ENCODE results near the gene ZNF556. TPM values are rescaled to one million over a fixed set of nuclear protein-coding genes. Genes with fewer than 3 reads are reported as not detected.

The ZNF556 gene
- total RNA-seq, 2 experiments from 2014 or later: not detected

- ATAC-seq (no peak), DNase-seq (no peak)
- Mint-ChIP-seq H3K4me3 (no peak overlapping the region), H3K4me1 (peaks cover 10% of the 10 kb centered on the region), H3K27me3 (no peaks in the 10 kb centered on the region), H3K36me3 (ENCODE audit: low read depth) (peaks cover 57% of the 10 kb centered on the region), H3K27ac (no peak overlapping the region), H3K9me3 (ENCODE audit: low read depth) (peaks cover 17% of the 10 kb centered on the region)
- CTCF ChIA-PET: no interaction called here
- POLR2A ChIA-PET: no interaction called here
- intact Hi-C loops (cut with DNase I, micrococcal nuclease): no loop called here
These were observed 50.4 kb downstream of the ZNF556 start for GRCh38 chr19:2917275-2918184.

DNA sequence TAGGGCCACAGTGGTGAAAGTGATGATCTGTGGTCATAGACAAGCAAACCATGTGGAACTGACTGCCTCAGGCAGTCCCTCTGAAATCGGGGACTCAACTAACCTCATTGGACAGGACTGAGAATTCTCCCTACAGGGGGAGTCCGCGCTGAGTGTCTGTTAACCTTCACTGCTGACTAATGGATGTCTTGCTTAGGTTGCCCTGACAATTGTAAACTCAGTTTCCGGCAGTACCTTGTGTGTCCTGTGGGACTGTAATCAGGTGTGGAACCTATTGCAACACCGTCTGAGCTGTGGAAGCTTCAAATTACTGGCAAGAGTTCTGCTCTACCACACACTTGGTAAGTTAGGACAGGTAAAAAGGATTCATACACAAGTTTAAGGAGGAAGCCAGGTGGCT, 55.9 kb downstream of the ZNF556 start:
- CTCF ChIA-PET: interaction anchor here (1.0 to 2.7 kb wide), 3 partner anchors 28 to 82 kb away, joined by 3 to 11 read pairs (median 8); partner anchors contain the start of gene ZNF555
- Mint-ChIP-seq H3K27me3 (no peaks in the 10 kb centered on the region), H3K4me3 (no peak overlapping the region), H3K4me1 (no peaks in the 10 kb centered on the region), H3K9me3 (ENCODE audit: low read depth) (peaks cover 2% of the 10 kb centered on the region), H3K27ac (no peak overlapping the region), H3K36me3 (ENCODE audit: low read depth) (peaks cover 14% of the 10 kb centered on the region)
- ATAC-seq (no peak), DNase-seq (no peak)
- POLR2A ChIA-PET: no interaction called here
- intact Hi-C loops (cut with DNase I, micrococcal nuclease): no loop called here

DNA sequence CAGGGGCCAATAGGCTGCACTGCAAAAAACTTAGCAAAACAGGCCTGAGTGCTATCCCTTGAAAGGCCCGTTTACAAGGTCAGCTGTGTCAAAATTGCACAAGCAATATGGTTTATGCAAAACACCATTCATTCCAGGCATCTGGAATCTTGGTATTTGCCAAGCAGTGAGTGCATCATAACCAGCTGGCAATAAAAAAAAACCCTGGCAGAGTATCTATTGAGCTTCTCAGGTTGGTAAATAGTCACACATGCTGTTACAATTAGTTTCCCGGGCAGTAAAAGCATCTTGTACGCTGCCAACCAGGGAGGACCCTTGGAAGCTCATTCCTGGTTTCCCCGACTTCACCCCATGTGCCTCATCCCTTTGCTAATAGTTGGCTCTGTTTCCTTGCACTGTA, 56.4 kb downstream of the ZNF556 start:
- H3K4me1 Mint-ChIP-seq: no peaks in the 10 kb centered on the region
- H3K27ac Mint-ChIP-seq: no peak overlapping the region
- ATAC-seq (no peak), DNase-seq (no peak)
- H3K9me3 Mint-ChIP-seq (ENCODE audit: low read depth): no peaks in the 10 kb centered on the region
- no peak overlapping the region for H3K4me3 Mint-ChIP-seq
- peaks cover 11% of the 10 kb centered on the region for H3K36me3 Mint-ChIP-seq (ENCODE audit: low read depth)
- intact Hi-C loops (cut with DNase I, micrococcal nuclease): no loop called here
- no peaks in the 10 kb centered on the region for H3K27me3 Mint-ChIP-seq
- ChIA-PET POLR2A (no interaction called here), CTCF (interaction anchor here (0.6 to 2.7 kb wide), 6 partner anchors 24 to 275 kb away, joined by 3 to 11 read pairs (median 3); partner anchors contain the start of genes ZNF555 and ZNF556)

GRCh38 chr19:2926341-2927031, 59.4 kb downstream of the ZNF556 start:
- no peak for ATAC-seq
- H3K27ac Mint-ChIP-seq: no peak overlapping the region
- H3K36me3 Mint-ChIP-seq (ENCODE audit: low read depth): peaks cover 9% of the 10 kb centered on the region

GRCh38 chr19:2927032-2927430, 59.9 kb downstream of the ZNF556 start:
- POLR2A ChIA-PET: no interaction called here

More at GRCh38 chr19:2926341-2927031, 59.4 kb downstream of the ZNF556 start:
- intact Hi-C loops (cut with DNase I, micrococcal nuclease): no loop called here
- no peaks in the 10 kb centered on the region for H3K4me1 Mint-ChIP-seq
- ChIA-PET CTCF (no interaction called here), POLR2A (no interaction called here)
- H3K27me3 Mint-ChIP-seq: no peaks in the 10 kb centered on the region
- peaks cover 7% of the 10 kb centered on the region for H3K9me3 Mint-ChIP-seq (ENCODE audit: low read depth)
- H3K4me3 Mint-ChIP-seq: no peak overlapping the region
- no peak for DNase-seq

More at GRCh38 chr19:2927032-2927430, 59.9 kb downstream of the ZNF556 start:
- Mint-ChIP-seq H3K9me3 (ENCODE audit: low read depth) (peaks cover 10% of the 10 kb centered on the region), H3K27me3 (no peaks in the 10 kb centered on the region), H3K4me1 (no peaks in the 10 kb centered on the region), H3K36me3 (ENCODE audit: low read depth) (peaks cover 10% of the 10 kb centered on the region), H3K4me3 (no peak overlapping the region), H3K27ac (no peak overlapping the region)
- ATAC-seq (no peak), DNase-seq (no peak)
- intact Hi-C loops (cut with DNase I, micrococcal nuclease): no loop called here
- CTCF ChIA-PET: no interaction called here

Other genes with a start within 250 kb of the ZNF556 start
- gene GNG7, start 164.6 kb upstream of the ZNF556 start, total RNA-seq: 1 to 10 TPM; 1.1 to 1.2 TPM
- under 1 TPM; 0.21 to 0.33 TPM for gene DIRAS1, start 146.0 kb upstream of the ZNF556 start, total RNA-seq
- gene SLC39A3, start 127.3 kb upstream of the ZNF556 start, total RNA-seq: 10 to 100 TPM; 26.6 to 46.0 TPM
- 10 to 100 TPM; 53.0 to 62.2 TPM for gene SGTA, start 84.1 kb upstream of the ZNF556 start, total RNA-seq
- 100 to 1,000 TPM; 135 to 144 TPM for gene THOP1, start 81.8 kb upstream of the ZNF556 start, total RNA-seq
- gene ZNF554, start 47.5 kb upstream of the ZNF556 start, total RNA-seq: 1 to 10 TPM; 1.9 to 2.3 TPM
- 1 to 10 TPM; 1.9 TPM for gene ZNF555, start 25.9 kb upstream of the ZNF556 start, total RNA-seq
- gene ZNF57, start 33.6 kb downstream of the ZNF556 start, total RNA-seq: 1 to 10 TPM; 5.9 to 7.1 TPM
- 1 to 10 TPM; 4.3 to 4.8 TPM for gene ZNF77, start 77.6 kb downstream of the ZNF556 start, total RNA-seq
- 1 to 10 TPM; 2.6 to 3.5 TPM for gene TLE6, start 110.2 kb downstream of the ZNF556 start, total RNA-seq
- gene TLE2, start 161.9 kb downstream of the ZNF556 start, total RNA-seq: 1 to 10 TPM; 4.7 to 6.3 TPM
- 100 to 1,000 TPM; 349 to 533 TPM for gene TLE5, start 195.2 kb downstream of the ZNF556 start, total RNA-seq
- 10 to 100 TPM in 1 of 2 experiments, 1 to 10 TPM in 1; 7.3 to 13.2 TPM for gene GNA11, start 227.0 kb downstream of the ZNF556 start, total RNA-seq